GM23338 (cell line): Measurements from ENCODE around the gene FAM50A. TPM values are rescaled to one million over a fixed set of nuclear protein-coding genes. Genes with fewer than 3 reads are reported as not detected.

Experiments
- ATAC-seq: fragments of 200-7000 bp; cut with Tn5 transposase; 3 replicates; pipeline ENCODE4 v1.9.1; 2020
- DNase-seq: peaks from one replicate; pipeline ENCODE4 v3.0.0-alpha.2; 2015; ENCODE audit warnings: low spot score
- H2AFZ ChIP-seq: fragments of 200-600 bp; sonication (generic); 2 replicates; pipeline ENCODE4 v1.8.0; 2016; ENCODE audit warnings: antibody characterized with exemption, mild to moderate bottlenecking, moderate library complexity
- H3F3A ChIP-seq: fragments of 200-600 bp; sonication (generic); replicated peaks from 2 replicates; pipeline ENCODE4 v1.8.0; 2017; ENCODE audit warnings: antibody characterized with exemption, mixed run types, low read depth
- H3K27ac ChIP-seq: fragments of 200-600 bp; sonication (generic); 2 replicates; pipeline ENCODE4 v1.6.1; 2016; ENCODE audit warnings: low read depth
- H3K27me3 ChIP-seq: fragments of 200-600 bp; sonication (generic); 2 replicates; pipeline ENCODE4 v1.8.0; 2016; ENCODE audit warnings: mild to moderate bottlenecking, mixed run types, moderate library complexity; ENCODE audit not compliant: insufficient read depth
- H3K36me3 ChIP-seq: fragments of 200-600 bp; sonication (generic); 2 replicates; pipeline ENCODE4 v1.8.0; 2016; ENCODE audit warnings: mild to moderate bottlenecking; ENCODE audit not compliant: insufficient read depth
- H3K4me1 ChIP-seq: fragments of 200-600 bp; sonication (generic); 2 replicates; pipeline ENCODE4 v1.8.0; 2016; ENCODE audit warnings: mild to moderate bottlenecking, moderate library complexity; ENCODE audit not compliant: insufficient read depth
- H3K4me2 ChIP-seq: fragments of 200-600 bp; sonication (generic); 2 replicates; pipeline ENCODE4 v1.7.1; 2017; ENCODE audit warnings: mixed run types
- H3K4me3 ChIP-seq: fragments of 200-600 bp; sonication (generic); 2 replicates; pipeline ENCODE4 v1.6.1; 2016; ENCODE audit warnings: mixed run types
- H3K79me2 ChIP-seq: fragments of 200-600 bp; sonication (generic); replicated peaks from 2 replicates; pipeline ENCODE4 v1.8.0; 2017; ENCODE audit warnings: mild to moderate bottlenecking; ENCODE audit not compliant: insufficient read depth
- H3K9me2 ChIP-seq: fragments of 200-600 bp; sonication (generic); 2 replicates; pipeline ENCODE4 v1.8.0; 2017; ENCODE audit not compliant: insufficient read depth
- H4K20me1 ChIP-seq: fragments of 200-600 bp; sonication (generic); replicated peaks from 2 replicates; pipeline ENCODE4 v1.8.0; 2017; ENCODE audit warnings: mild to moderate bottlenecking; ENCODE audit not compliant: insufficient read depth
- H3K27ac Mint-ChIP-seq: 2 replicates; pipeline ENCODE4 v1.8.0; 2020; ENCODE audit warnings: inconsistent platforms, mild to moderate bottlenecking, moderate library complexity, mixed read lengths
- H3K27me3 Mint-ChIP-seq: 3 replicates; pipeline ENCODE4 v1.8.0; 2022; ENCODE audit warnings: low read depth, mild to moderate bottlenecking, moderate library complexity, mixed read lengths, inconsistent platforms; ENCODE audit not compliant: insufficient read depth, poor library complexity
- H3K36me3 Mint-ChIP-seq: 3 replicates; pipeline ENCODE4 v1.8.0; 2021; ENCODE audit warnings: low read depth, mild to moderate bottlenecking, inconsistent platforms, moderate library complexity, mixed read lengths
- H3K4me1 Mint-ChIP-seq: 3 replicates; pipeline ENCODE4 v1.8.0; 2020; ENCODE audit warnings: mild to moderate bottlenecking, inconsistent platforms, mixed read lengths
- H3K4me3 Mint-ChIP-seq: 3 replicates; pipeline ENCODE4 v1.8.0; 2021; ENCODE audit warnings: moderate library complexity, mild to moderate bottlenecking, inconsistent platforms, mixed read lengths
- H3K9me3 Mint-ChIP-seq: 3 replicates; pipeline ENCODE4 v1.8.0; 2020; ENCODE audit warnings: moderate library complexity, mild to moderate bottlenecking, inconsistent platforms, mixed read lengths
- CREB1 ChIP-seq: fragments of 250-450 bp; sonication (Bioruptor Pico); IDR thresholded peaks from 2 replicates; pipeline ENCODE4 v1.5.0; 2020; ENCODE audit warnings: low read depth, mild to moderate bottlenecking, moderate library complexity
- CTCF ChIP-seq, 2 experiments: fragments of 200-600 bp in 1 of 2; sonication (generic) in 1 of 2; conservative IDR thresholded peaks; 2 replicates each; pipeline versions ENCODE4 v1.5.1 to v1.6.1; 2016 to 2017; ENCODE audit warnings: antibody characterized with exemption in 2 of 2, low read depth in 2 of 2, mild to moderate bottlenecking in 2 of 2, moderate library complexity in 1 of 2
- EZH2 ChIP-seq: fragments of 200-600 bp; sonication (generic); IDR thresholded peaks from one replicate; pipeline ENCODE4 v1.8.0; 2017; ENCODE audit warnings: antibody characterized with exemption, mild to moderate bottlenecking, low read depth; ENCODE audit not compliant: unreplicated experiment
- EZH2phosphoT487 ChIP-seq: fragments of 200-600 bp; sonication (generic); IDR thresholded peaks from one replicate; pipeline ENCODE4 v1.8.1; 2018; ENCODE audit warnings: antibody characterized with exemption; ENCODE audit not compliant: unreplicated experiment
- POLR2AphosphoS5 ChIP-seq: IDR thresholded peaks from 2 replicates; pipeline ENCODE4 v1.6.1; 2016; ENCODE audit warnings: antibody characterized with exemption, low read depth
- REST ChIP-seq: IDR thresholded peaks from one replicate; pipeline ENCODE4 v1.6.1; 2018; ENCODE audit warnings: antibody characterized with exemption; ENCODE audit not compliant: unreplicated experiment
- STAT1 ChIP-seq: IDR thresholded peaks from one replicate; pipeline ENCODE4 v1.6.1; 2016; ENCODE audit warnings: antibody characterized with exemption; ENCODE audit not compliant: unreplicated experiment
- ZNF331 ChIP-seq: fragments of 250-450 bp; sonication (Bioruptor Pico); IDR thresholded peaks from 2 replicates; pipeline ENCODE4 v1.5.0; 2020; ENCODE audit warnings: low read depth, mild to moderate bottlenecking, moderate library complexity
- polyA plus RNA-seq: library from polyadenylated mRNA; unstranded; fragments of >200 nt; fragmentation: Nextera tagmentation; extraction: Ambion mirVana; gene quantifications from 2 replicates; pipeline ENCODE4 v1.2.1, GENCODE V29; 2016
- total RNA-seq: library from RNA; depleted of rRNA; stranded (reverse); fragments of >200 nt; shearing (Covaris generic); gene quantifications from 2 replicates; pipeline ENCODE4 v1.2.3, GENCODE V29; 2014

Gene FAM50A
- total and polyA plus RNA-seq, 2 experiments from 2014 or later: 23.9 to 77.6 TPM

- Histone ChIP-seq H3K4me3 (no peak overlapping the region), H3K79me2 (no peaks in the 10 kb centered on the region), H3K36me3 (no peaks in the 10 kb centered on the region), H4K20me1 (no peaks in the 10 kb centered on the region; the same call in 1 of the 2 replicates), H3F3A (no peaks in the 10 kb centered on the region), H3K4me2 (no peak overlapping the region), H3K9me2 (no peaks in the 10 kb centered on the region), H2AFZ (no peak overlapping the region), H3K4me1 (no peaks in the 10 kb centered on the region), H3K27me3 (no peaks in the 10 kb centered on the region), H3K27ac (no peak overlapping the region)
- no peak for DNase-seq
- Mint-ChIP-seq H3K27me3 (peaks cover 2% of the 10 kb centered on the region), H3K4me3 (no peak overlapping the region), H3K4me1 (no peaks in the 10 kb centered on the region), H3K9me3 (no peaks in the 10 kb centered on the region), H3K36me3 (peaks cover 3% of the 10 kb centered on the region; the same call in 2 of the 3 replicates), H3K27ac (no peak overlapping the region)
- no peak for ATAC-seq
- TF ChIP-seq CREB1 (CRISPR knock-in tag) (no peak), STAT1 (no peak), ZNF331 (CRISPR knock-in tag) (no peak), CTCF (conservative IDR thresholded peaks at IDR 0.05; ENCODE audit: low read depth in 2 of 2) (no peak), REST (no peak), EZH2phosphoT487 (no peak)
Observed at GRCh38 chrX:154468217-154468616, 24.3 kb downstream of the FAM50A start.

GRCh38 chrX:154469114-154469513 is 25.2 kb downstream of the FAM50A start:
- no peaks in the 10 kb centered on the region for H3K4me1 Mint-ChIP-seq
- Histone ChIP-seq H3K79me2 (no peaks in the 10 kb centered on the region), H3K36me3 (no peaks in the 10 kb centered on the region), H3K4me2 (no peak overlapping the region), H2AFZ (no peak overlapping the region), H3K27ac (no peak overlapping the region), H3K4me3 (no peak overlapping the region), H4K20me1 (no peaks in the 10 kb centered on the region; the same call in 1 of the 2 replicates), H3F3A (no peaks in the 10 kb centered on the region), H3K27me3 (no peaks in the 10 kb centered on the region), H3K9me2 (no peaks in the 10 kb centered on the region), H3K4me1 (no peaks in the 10 kb centered on the region)
- H3K9me3 Mint-ChIP-seq: no peaks in the 10 kb centered on the region
- TF ChIP-seq EZH2 (no peak), CTCF (conservative IDR thresholded peaks at IDR 0.05; ENCODE audit: low read depth in 2 of 2) (no peak), POLR2AphosphoS5 (no peak)
- peaks cover 4% of the 10 kb centered on the region for H3K27me3 Mint-ChIP-seq
- H3K36me3 Mint-ChIP-seq: peaks cover 6% of the 10 kb centered on the region
- no peak overlapping the region for H3K27ac Mint-ChIP-seq
- ATAC-seq (no peak), DNase-seq (no peak)
- H3K4me3 Mint-ChIP-seq: no peak overlapping the region
